GM04504 (cell line): Measurements from ENCODE around the gene RAX2.
A peak's percentile ranks its signal among the peaks of the same experiment; 100 is the strongest.
"Not testable (repeated sequence)": the region's sequence is repeated elsewhere in the genome, so short reads cannot be mapped to it uniquely, and the experiment has no call there.

Experiments
- DNase-seq: peaks from one replicate; pipeline ENCODE4 v3.0.0-alpha.2; 2012; ENCODE audit warnings: low read depth

Gene RAX2

GRCh38 chr19:3771906-3772455 is at the start of gene RAX2:
Gene RAX2 (minus strand): TSS chr19:3772228. CDS start chr19:3771742, 486 bp downstream.
- DNase-seq: no peak

DNA sequence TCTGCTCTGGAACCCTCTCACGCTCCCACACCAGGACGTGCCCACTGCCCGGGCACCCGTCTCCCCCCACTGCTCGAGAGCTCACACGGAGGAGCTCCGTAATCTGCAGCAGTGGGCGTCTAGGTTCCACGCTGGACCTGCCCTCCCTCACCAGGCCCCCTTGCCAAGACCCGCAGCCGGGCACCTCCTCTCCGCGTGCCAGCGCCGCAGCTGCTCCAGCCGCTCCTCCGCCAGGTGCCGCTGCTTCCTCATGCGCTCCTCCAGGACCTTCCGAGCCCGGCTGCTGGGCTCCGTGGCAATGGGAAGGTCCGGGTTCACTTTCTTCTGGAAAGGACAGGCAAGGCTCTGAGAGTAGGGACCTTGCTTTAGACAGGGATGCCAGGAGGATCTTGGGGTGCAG is 49.1 kb upstream of the RAX2 start:
- no peak for DNase-seq

GRCh38 chr19:3819989-3820388 is 48.0 kb upstream of the RAX2 start:
- no peak for DNase-seq

- no peak for DNase-seq
Observed at GRCh38 chr19:3818918-3819317, 46.9 kb upstream of the RAX2 start.

- DNase-seq: peak; percentile 17
Observed at GRCh38 chr19:3818466-3818865, 46.4 kb upstream of the RAX2 start.

DNA sequence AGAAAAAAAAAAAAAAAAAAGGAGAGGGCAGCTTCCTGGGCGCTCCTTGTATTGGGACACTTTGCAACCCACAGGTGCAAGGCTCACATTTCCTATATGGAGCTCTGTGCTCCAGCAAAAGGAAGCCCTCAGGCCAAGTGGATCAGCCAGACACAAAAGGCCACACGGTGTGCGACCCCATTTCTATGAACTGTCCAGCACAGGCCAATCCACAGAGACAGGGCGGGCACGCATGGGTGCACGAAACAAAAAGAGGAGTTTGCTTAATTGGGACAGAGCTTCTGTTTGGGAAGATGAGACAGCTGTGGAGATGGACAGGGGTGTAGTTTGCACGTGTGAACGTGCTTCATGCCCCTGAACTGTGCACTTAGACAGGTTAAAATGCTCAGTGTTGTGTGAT is 45.7 kb upstream of the RAX2 start:
- no peak for DNase-seq

GRCh38 chr19:3816566-3817218 is 44.7 kb upstream of the RAX2 start:
- no peak for DNase-seq

- not testable (repeated sequence) for DNase-seq
Observed at GRCh38 chr19:3816148-3816547, 44.1 kb upstream of the RAX2 start.

- DNase-seq: no peak
Observed at GRCh38 chr19:3814648-3815047, 42.6 kb upstream of the RAX2 start.

DNA sequence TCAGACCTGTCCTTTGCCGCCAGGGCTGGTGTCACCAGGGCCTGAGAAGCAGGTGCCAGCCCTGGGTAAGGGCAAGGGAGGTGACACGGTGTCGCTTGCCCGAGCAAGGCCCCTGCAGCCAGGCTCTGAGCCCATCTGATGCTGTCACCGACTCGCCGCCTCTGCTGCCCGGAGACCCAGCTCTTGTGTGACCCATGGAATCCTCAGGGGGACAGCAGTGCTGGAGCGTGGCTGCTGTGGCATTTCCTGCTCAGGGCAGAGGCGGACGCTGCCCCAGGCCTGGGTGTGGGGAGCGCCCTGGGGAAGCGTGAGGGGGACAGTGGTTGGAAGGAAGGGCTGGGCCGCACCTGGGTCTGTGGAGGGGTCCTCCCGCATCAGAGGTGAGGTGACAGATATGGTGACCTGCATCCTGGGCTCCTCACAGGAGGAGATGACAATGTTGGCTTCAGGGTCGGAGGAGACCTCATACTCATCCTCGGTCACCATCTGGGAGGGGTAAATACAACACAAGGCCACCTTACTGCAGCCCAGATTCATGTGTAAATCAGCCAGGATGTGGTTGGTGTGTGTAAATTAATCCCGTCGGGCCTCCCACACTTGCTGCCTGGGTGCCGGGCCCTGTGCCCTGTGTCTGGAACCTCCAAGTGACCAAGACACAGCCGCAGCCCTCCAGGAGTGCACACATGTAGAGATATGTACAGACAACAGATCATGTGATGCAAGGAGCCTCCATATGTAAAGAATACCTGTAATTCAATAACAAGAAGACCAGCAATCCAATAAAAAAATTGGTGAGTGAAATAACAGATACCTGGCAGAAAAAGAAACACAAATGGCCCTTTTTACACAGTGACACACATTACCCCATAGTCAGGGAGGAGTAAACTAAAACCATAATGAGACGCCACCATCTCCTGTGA is 41.7 kb upstream of the RAX2 start:
- DNase-seq: no peak

DNA sequence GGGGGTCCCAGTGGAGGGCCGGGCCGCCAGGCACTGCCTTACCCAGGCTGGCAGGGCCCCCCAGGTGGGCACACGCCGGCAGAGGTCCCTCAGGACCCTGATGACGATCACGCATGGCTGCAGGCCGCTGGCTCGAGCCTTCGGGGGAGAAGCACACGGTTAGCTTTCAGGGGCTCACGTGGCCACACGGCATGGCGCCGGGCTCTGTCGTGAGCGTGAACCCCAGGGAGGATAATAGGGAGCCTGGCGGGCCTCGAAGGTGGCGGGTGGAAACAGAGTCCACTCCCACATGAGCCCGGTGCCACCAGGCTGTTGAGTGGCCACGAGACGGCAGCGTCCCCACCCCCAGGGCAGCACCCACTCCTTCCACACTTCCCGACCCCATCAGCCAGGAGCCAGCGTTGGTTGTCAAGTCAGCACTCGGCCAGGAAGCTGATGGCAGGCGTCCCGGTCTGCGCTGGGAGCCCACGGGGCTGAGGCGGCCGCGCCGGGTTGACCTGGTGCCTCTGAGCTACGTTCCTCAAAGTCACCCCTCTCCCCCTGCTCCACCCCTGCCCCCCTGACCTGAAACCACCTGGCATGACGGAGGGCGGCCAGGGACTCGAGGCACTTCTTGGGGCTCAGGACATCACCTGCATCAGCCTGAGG is 38.8 kb upstream of the RAX2 start:
- DNase-seq: no peak

DNA sequence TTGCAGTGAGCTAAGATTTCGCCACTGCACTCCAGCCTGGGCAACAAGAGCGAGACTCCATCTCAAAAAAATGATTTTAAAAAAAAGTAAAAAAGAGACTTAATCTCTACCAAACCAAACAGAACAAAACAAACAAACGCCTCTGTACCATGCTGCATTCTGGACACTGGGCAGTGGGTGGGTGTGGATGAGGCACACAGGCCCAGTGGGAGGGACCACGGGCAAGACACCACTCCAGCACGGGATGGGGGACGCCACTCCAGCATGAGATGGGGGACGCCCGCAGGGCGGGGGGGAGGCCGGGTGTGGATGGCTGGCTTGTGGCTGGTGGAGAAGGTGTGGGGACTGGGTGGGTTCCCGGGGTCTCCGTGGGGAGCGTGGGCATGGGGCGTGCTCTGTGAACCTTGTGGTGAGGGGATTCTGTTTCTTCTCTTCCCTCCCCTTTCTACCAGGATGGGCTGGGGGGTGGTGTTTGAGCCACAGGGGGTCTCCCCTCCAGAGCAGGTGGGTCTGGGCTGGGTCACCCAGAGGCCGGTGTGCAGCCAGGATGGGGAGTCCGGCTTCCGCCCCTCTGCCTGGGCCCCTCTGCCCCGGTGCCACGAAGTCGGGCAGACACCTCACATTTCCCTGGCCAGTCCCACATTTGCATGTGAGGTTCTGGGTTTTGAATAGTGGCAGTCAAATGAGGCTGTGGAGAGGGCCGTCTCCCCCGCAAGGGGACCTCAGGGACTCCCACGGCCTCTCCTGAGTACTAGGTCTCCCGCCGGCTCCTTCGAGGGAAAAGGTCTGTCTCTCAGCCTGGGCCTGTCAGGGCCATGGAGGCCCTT is 38.1 kb upstream of the RAX2 start:
- DNase-seq: no peak

DNA sequence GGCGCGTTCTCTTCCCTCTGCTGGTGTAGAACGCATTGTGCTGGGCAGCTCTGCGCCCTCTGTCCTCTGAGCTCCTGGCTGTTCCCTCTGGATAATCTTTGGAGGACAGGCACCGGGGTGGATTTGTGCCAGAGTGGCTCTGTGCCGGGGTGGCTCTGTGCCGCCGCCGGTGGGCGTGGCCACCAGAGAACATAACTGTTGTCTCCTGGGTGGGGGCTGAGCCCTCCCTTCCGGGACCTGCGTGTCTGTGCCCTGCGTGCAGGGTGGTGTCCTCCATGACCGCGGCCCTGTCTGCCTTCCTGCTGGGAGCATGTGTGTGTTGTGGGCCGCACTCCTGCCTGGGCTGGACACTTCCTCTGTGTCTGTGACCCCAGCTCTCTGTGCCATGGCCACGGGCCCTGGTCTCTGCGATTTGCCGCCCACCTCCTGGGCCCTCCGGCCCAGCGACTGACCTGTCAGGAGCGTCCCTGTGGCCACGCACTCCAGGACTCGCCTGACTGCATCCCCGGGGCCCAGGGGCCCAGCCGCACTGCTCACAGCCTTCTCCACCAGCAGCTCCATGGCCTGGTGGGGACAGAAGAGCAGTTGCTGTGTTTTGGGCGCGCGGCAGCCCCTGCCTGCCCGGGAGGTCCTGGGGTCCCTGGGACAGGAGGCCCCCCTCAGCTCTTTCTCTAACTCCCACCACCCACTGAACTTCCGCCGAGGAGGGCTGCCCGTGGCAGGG is 36.6 kb upstream of the RAX2 start:
- no peak for DNase-seq

GRCh38 chr19:3807574-3808354 is 35.7 kb upstream of the RAX2 start:
- no peak for DNase-seq

DNA sequence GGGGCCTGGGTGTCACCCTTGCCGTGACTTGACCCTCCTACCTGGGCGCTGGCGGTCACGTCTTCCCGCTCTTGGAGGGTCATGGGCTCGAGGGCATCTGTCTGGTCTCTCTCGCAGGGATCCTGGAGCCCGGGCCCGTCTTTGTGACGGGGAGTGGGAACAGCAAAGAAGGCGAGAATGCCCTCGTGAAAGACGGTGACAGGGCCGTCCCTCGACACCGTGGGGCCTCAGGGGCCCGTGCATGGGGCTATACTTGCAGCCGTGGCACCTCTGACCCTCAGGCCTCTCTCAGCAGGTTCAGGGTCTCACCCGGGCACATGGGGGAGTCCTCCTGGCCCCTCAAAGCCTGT is 35.1 kb upstream of the RAX2 start:
- DNase-seq: no peak

GRCh38 chr19:3805859-3806258 is 33.8 kb upstream of the RAX2 start:
- DNase-seq: no peak

DNA sequence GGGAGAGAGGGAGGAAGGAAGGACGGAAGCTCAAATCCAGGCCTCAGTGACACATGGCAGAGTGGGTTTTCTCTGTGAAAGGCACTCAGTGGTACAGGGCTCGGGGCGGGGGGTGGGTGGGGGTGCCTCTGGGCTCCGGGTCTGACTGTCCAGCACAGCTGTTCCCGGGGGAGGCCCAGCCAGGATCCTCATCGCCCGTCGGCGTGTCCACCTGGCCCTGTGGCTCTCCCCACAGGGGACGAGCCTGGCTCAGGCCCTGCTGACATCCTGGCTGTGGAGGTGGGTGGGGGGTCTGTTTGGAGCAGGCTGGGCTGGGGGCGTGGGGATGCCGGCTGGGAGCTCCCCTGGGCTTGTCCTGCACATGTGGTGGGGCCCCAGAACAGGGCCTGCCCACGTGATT is 32.4 kb upstream of the RAX2 start:
- no peak for DNase-seq

GRCh38 chr19:3803986-3804385 is 32.0 kb upstream of the RAX2 start:
- DNase-seq: no peak

DNA sequence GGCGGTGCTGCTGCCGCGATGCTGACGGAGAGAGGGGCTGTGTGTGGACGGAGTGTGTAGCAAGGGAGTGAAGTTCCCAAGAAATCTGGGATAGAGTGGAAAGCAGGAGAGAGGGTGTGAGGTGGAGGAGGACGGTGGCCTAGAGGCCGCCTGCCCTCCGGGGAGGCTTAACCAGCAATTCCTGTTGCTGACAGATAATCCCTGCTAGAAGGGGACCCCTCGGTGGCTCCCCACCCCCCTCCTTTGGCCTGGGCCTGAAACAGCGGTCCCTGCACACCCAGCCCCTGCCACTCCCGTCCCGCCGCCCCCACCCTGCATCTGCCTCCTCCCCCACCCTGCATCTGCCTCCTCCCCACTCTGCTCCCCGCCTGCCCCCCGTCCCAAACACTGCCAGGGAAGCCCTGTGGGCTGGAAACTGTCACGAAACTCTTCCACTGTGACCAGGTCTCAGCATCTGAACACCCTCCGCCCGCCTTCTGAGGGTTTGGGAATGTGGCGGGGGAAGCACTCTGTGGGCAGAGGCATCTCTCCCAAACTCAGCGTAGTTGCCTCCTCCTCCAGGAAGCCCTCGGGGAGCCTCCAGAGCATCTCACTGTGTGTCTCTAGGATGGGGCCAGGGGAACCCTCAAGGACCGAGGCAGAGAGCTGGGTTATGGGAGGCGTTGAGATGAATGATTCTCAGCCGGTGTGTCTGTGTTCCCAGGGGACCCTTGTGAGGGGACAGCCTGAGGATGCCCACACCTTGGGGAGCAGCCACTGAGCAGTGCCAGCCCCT is 31.3 kb upstream of the RAX2 start:
- no peak for DNase-seq
